Neural cell (in vitro differentiated cells): ENCODE measurements around the gene GRID1. TPM values are rescaled to one million over a fixed set of nuclear protein-coding genes. Genes with fewer than 3 reads are reported as not detected.

Experiments
- H2AFZ ChIP-seq: fragments of 200-600, 300-800 bp; sonication (generic), shearing (Covaris generic); 2 replicates; pipeline ENCODE4 v1.6.0; 2014; ENCODE audit warnings: low read depth, mild to moderate bottlenecking, antibody characterized with exemption, low read length, moderate library complexity
- H3F3A ChIP-seq: fragments of 200-600 bp; shearing (Covaris generic); 2 replicates; pipeline ENCODE4 v1.6.1; 2016; ENCODE audit warnings: mild to moderate bottlenecking, moderate library complexity, mixed read lengths, antibody characterized with exemption, low read length; ENCODE audit not compliant: insufficient read depth, poor library complexity, severe bottlenecking
- H3K27ac ChIP-seq: fragments of 200-600, 300-800 bp; sonication (generic), shearing (Covaris generic); 2 replicates; pipeline ENCODE4 v1.5.1; 2014; ENCODE audit warnings: mild to moderate bottlenecking, low read length, moderate library complexity
- H3K27me3 ChIP-seq: fragments of 300-800, 200-600 bp; sonication (generic), shearing (Covaris generic); 2 replicates; pipeline ENCODE4 v1.6.0; 2014; ENCODE audit warnings: mild to moderate bottlenecking, low read depth, low read length, moderate library complexity; ENCODE audit not compliant: insufficient read depth
- H3K36me3 ChIP-seq: fragments of 300-800, 200-600 bp; sonication (generic), shearing (Covaris generic); 2 replicates; pipeline ENCODE4 v1.5.1; 2014; ENCODE audit warnings: mild to moderate bottlenecking, antibody characterized with exemption, low read length, moderate library complexity; ENCODE audit not compliant: insufficient read depth
- H3K4me2 ChIP-seq: fragments of 300-800, 200-600 bp; sonication (generic), shearing (Covaris generic); 2 replicates; pipeline ENCODE4 v1.6.0; 2014; ENCODE audit warnings: mild to moderate bottlenecking, low read length
- H3K4me3 ChIP-seq: fragments of 300-800, 200-600 bp; sonication (generic), shearing (Covaris generic); 2 replicates; pipeline ENCODE4 v1.5.1; 2014; ENCODE audit warnings: mild to moderate bottlenecking, low read length, moderate library complexity
- H3K79me2 ChIP-seq: fragments of 200-600 bp; shearing (Covaris generic); replicated peaks from 2 replicates; pipeline ENCODE4 v1.6.0; 2014; ENCODE audit warnings: mild to moderate bottlenecking, low read length, moderate library complexity; ENCODE audit not compliant: insufficient read depth
- H3K9ac ChIP-seq: fragments of 300-800, 200-600 bp; sonication (generic), shearing (Covaris generic); 2 replicates; pipeline ENCODE4 v1.6.1; 2016; ENCODE audit warnings: mild to moderate bottlenecking, low read length, mixed read lengths
- H3K9me2 ChIP-seq: fragments of 200-600 bp; shearing (Covaris generic); 2 replicates; pipeline ENCODE4 v1.6.1; 2016; ENCODE audit warnings: mild to moderate bottlenecking, low read length, mixed read lengths; ENCODE audit not compliant: insufficient read depth
- H3K9me3 ChIP-seq: fragments of 200-600, 300-800 bp; sonication (generic), shearing (Covaris generic); 2 replicates; pipeline ENCODE4 v1.6.1; 2016; ENCODE audit warnings: mild to moderate bottlenecking, mixed run types, low read length, moderate library complexity, mixed read lengths
- H4K20me1 ChIP-seq: fragments of 200-600 bp; shearing (Covaris generic); 2 replicates; pipeline ENCODE4 v1.6.1; 2016; ENCODE audit warnings: mild to moderate bottlenecking, mixed run types; ENCODE audit not compliant: insufficient read depth
- EP300 ChIP-seq: fragments of 450-650 bp; conservative IDR thresholded peaks from 2 replicates; pipeline ENCODE4 v1.6.1; 2014; ENCODE audit warnings: antibody characterized with exemption, mild to moderate bottlenecking, moderate library complexity; ENCODE audit not compliant: poor library complexity, severe bottlenecking
- EZH2 ChIP-seq: fragments of 200-600, 300-800 bp; shearing (Covaris generic), sonication (generic); IDR thresholded peaks from 2 replicates; pipeline ENCODE4 v1.6.1; 2014; ENCODE audit warnings: antibody characterized with exemption, low read length, borderline replicate concordance, mild to moderate bottlenecking; ENCODE audit not compliant: insufficient read depth, poor library complexity, severe bottlenecking
- MXI1 ChIP-seq: fragments of 450-650 bp; conservative IDR thresholded peaks from 2 replicates; pipeline ENCODE4 v1.6.1; 2014; ENCODE audit warnings: antibody characterized with exemption, mild to moderate bottlenecking; ENCODE audit not compliant: poor library complexity, severe bottlenecking
- POLR2AphosphoS5 ChIP-seq: IDR thresholded peaks from 2 replicates; pipeline ENCODE4 v1.6.1; 2012
- RAD21 ChIP-seq: fragments of 450-650 bp; conservative IDR thresholded peaks from 2 replicates; pipeline ENCODE4 v1.6.1; 2014; ENCODE audit warnings: antibody characterized with exemption, mild to moderate bottlenecking, moderate library complexity
- SMC3 ChIP-seq: fragments of 450-650 bp; conservative IDR thresholded peaks from 2 replicates; pipeline ENCODE4 v1.6.1; 2014; ENCODE audit warnings: antibody characterized with exemption, mild to moderate bottlenecking, moderate library complexity; ENCODE audit not compliant: poor library complexity
- TAF1 ChIP-seq: IDR thresholded peaks from 2 replicates; pipeline ENCODE4 v1.6.1; 2012; ENCODE audit warnings: low read depth
- polyA plus RNA-seq: library from polyadenylated mRNA; depleted of rRNA; stranded (reverse); fragments of >200 nt; gene quantifications from 2 replicates; pipeline ENCODE4 v1.2.3, GENCODE V29; 2014
- TF ChIP-seq, protein P1 (sequence below): fragments of 450-650 bp; IDR thresholded peaks from 2 replicates; pipeline ENCODE4 v1.5.1; 2014; ENCODE audit warnings: antibody characterized with exemption, mild to moderate bottlenecking, moderate library complexity; ENCODE audit not compliant: poor library complexity, severe bottlenecking
- TF ChIP-seq, protein P2 (sequence below): IDR thresholded peaks from 2 replicates; pipeline ENCODE4 v1.6.1; 2012; ENCODE audit warnings: borderline replicate concordance

The GRID1 gene
- polyA plus RNA-seq, 1 donor from 2014 or later: 7.3 TPM

DNA sequence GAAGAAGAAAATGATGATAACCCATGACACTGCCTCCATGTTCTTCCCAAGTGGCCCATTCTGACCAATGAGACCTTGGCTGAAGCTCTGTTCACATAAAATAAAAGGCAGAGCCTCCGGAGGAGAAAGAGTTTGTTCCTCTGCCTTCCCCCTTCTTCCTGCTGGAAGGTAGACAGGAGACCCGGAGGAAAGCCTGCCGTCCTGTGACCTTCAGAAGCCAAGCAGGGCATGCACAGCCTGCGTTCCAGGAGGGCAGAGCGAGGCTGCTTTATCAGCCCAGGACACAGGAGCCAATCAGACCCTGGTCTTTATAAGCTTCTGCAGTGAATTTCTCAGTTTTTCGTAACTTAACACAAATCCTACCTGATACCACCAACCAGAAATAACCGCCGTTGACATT is 8.6 kb upstream of the GRID1 start:
- Histone ChIP-seq H4K20me1 (no peaks in the 10 kb centered on the region), H3K4me3 (no peak overlapping the region), H3K27ac (no peak overlapping the region), H3K27me3 (peaks cover 4% of the 10 kb centered on the region), H3K9me2 (no peaks in the 10 kb centered on the region), H3K4me2 (no peak overlapping the region), H3K9ac (no peak overlapping the region), H3F3A (no peaks in the 10 kb centered on the region), H3K79me2 (no peaks in the 10 kb centered on the region), H3K36me3 (no peaks in the 10 kb centered on the region), H2AFZ (no peak overlapping the region), H3K9me3 (no peaks in the 10 kb centered on the region)
- TF ChIP-seq POLR2AphosphoS5: no peak
- TF ChIP-seq EP300: no peak
- TF ChIP-seq SMC3: no peak
- no peak for TF ChIP-seq MXI1
- TF ChIP-seq, protein P1, sequence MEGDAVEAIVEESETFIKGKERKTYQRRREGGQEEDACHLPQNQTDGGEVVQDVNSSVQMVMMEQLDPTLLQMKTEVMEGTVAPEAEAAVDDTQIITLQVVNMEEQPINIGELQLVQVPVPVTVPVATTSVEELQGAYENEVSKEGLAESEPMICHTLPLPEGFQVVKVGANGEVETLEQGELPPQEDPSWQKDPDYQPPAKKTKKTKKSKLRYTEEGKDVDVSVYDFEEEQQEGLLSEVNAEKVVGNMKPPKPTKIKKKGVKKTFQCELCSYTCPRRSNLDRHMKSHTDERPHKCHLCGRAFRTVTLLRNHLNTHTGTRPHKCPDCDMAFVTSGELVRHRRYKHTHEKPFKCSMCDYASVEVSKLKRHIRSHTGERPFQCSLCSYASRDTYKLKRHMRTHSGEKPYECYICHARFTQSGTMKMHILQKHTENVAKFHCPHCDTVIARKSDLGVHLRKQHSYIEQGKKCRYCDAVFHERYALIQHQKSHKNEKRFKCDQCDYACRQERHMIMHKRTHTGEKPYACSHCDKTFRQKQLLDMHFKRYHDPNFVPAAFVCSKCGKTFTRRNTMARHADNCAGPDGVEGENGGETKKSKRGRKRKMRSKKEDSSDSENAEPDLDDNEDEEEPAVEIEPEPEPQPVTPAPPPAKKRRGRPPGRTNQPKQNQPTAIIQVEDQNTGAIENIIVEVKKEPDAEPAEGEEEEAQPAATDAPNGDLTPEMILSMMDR: no peak
- TF ChIP-seq, protein P2, sequence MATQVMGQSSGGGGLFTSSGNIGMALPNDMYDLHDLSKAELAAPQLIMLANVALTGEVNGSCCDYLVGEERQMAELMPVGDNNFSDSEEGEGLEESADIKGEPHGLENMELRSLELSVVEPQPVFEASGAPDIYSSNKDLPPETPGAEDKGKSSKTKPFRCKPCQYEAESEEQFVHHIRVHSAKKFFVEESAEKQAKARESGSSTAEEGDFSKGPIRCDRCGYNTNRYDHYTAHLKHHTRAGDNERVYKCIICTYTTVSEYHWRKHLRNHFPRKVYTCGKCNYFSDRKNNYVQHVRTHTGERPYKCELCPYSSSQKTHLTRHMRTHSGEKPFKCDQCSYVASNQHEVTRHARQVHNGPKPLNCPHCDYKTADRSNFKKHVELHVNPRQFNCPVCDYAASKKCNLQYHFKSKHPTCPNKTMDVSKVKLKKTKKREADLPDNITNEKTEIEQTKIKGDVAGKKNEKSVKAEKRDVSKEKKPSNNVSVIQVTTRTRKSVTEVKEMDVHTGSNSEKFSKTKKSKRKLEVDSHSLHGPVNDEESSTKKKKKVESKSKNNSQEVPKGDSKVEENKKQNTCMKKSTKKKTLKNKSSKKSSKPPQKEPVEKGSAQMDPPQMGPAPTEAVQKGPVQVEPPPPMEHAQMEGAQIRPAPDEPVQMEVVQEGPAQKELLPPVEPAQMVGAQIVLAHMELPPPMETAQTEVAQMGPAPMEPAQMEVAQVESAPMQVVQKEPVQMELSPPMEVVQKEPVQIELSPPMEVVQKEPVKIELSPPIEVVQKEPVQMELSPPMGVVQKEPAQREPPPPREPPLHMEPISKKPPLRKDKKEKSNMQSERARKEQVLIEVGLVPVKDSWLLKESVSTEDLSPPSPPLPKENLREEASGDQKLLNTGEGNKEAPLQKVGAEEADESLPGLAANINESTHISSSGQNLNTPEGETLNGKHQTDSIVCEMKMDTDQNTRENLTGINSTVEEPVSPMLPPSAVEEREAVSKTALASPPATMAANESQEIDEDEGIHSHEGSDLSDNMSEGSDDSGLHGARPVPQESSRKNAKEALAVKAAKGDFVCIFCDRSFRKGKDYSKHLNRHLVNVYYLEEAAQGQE: no peak
- TF ChIP-seq TAF1: no peak
- TF ChIP-seq EZH2: no peak
- TF ChIP-seq RAD21: no peak

DNA sequence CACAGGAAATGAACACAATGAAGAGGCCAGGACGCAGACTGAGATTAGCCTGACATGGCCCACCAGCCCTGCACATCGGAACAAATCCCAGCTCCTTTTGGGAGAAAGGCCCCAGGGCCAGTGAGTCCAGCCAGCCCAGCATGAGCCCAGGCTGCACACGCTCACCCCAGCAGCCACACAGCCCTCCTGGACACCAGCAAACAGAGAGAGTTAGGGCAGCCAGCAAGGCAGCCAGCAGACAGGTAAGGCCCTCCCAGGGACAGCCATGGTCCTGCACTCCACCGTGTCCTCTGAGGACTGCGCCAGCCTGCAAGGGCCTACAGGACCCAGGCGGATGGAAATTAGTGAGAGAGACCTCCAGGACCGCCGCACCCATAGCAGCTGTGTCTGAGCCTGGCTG is 8.1 kb upstream of the GRID1 start:
- no peaks in the 10 kb centered on the region for H3F3A ChIP-seq
- H4K20me1 ChIP-seq: no peaks in the 10 kb centered on the region
- no peak overlapping the region for H3K9ac ChIP-seq
- H3K27me3 ChIP-seq: peaks cover 4% of the 10 kb centered on the region
- no peaks in the 10 kb centered on the region for H3K9me3 ChIP-seq
- no peak overlapping the region for H3K27ac ChIP-seq
- H2AFZ ChIP-seq: no peak overlapping the region
- no peaks in the 10 kb centered on the region for H3K79me2 ChIP-seq
- H3K36me3 ChIP-seq: no peaks in the 10 kb centered on the region
- no peaks in the 10 kb centered on the region for H3K9me2 ChIP-seq
- TF ChIP-seq TAF1 (no peak), EP300 (no peak), SMC3 (no peak), POLR2AphosphoS5 (no peak), EZH2 (no peak), RAD21 (no peak), MXI1 (no peak)
- TF ChIP-seq, protein P2: no peak
- TF ChIP-seq, protein P1: no peak
- H3K4me3 ChIP-seq: no peak overlapping the region
- no peak overlapping the region for H3K4me2 ChIP-seq
